Epithelial cell of proximal tubule (primary cell): ENCODE measurements around the gene FHIT. TPM values are rescaled to one million over a fixed set of nuclear protein-coding genes. Genes with fewer than 3 reads are reported as not detected.
"Not testable (repeated sequence)": the region's sequence is repeated elsewhere in the genome, so short reads cannot be mapped to it uniquely, and the experiment has no call there.

ENCODE experiments used
- DNase-seq: peaks from one replicate; pipeline ENCODE4 v3.0.0-alpha.2; 2011; ENCODE audit warnings: low read depth
- H3K4me3 ChIP-seq: 2 replicates; pipeline ENCODE4 v1.5.1; 2011; ENCODE audit warnings: low read depth, mild to moderate bottlenecking, low read length
- CTCF ChIP-seq: conservative IDR thresholded peaks from 2 replicates; pipeline ENCODE4 v1.5.1; 2012; ENCODE audit warnings: low read depth, mild to moderate bottlenecking, low read length
- total RNA-seq: library from RNA; depleted of rRNA; stranded (reverse); fragments of >200 nt; gene quantifications from 2 replicates; pipeline ENCODE4 v1.2.3, GENCODE V29; 2015

The FHIT gene
- total RNA-seq, 1 donor from 2014 or later: 3.7 TPM

- TF ChIP-seq CTCF: no peak
- no peak for DNase-seq
- H3K4me3 ChIP-seq: no peak overlapping the region
Observed at GRCh38 chr3:59946401-59946800, 1304.9 kb downstream of the FHIT start.

GRCh38 chr3:59940718-59941117, 1310.5 kb downstream of the FHIT start:
- H3K4me3 ChIP-seq: no peak overlapping the region
- no peak for DNase-seq
- TF ChIP-seq CTCF: no peak

GRCh38 chr3:59939826-59940426, 1311.3 kb downstream of the FHIT start:
- no peak for DNase-seq
- no peak overlapping the region for H3K4me3 ChIP-seq
- TF ChIP-seq CTCF: no peak

GRCh38 chr3:59938828-59939227, 1312.4 kb downstream of the FHIT start:
- no peak for TF ChIP-seq CTCF
- no peak for DNase-seq
- no peak overlapping the region for H3K4me3 ChIP-seq

- no peak for DNase-seq
- no peak overlapping the region for H3K4me3 ChIP-seq
- TF ChIP-seq CTCF: no peak
Observed at GRCh38 chr3:59937201-59937600, 1314.1 kb downstream of the FHIT start.

- no peak for TF ChIP-seq CTCF
- no peak for DNase-seq
- no peak overlapping the region for H3K4me3 ChIP-seq
Observed at GRCh38 chr3:59936472-59936871, 1314.8 kb downstream of the FHIT start.

- no peak for TF ChIP-seq CTCF
- no peak overlapping the region for H3K4me3 ChIP-seq
- no peak for DNase-seq
Observed at GRCh38 chr3:59935025-59935424, 1316.2 kb downstream of the FHIT start.

GRCh38 chr3:59934560-59934959, 1316.7 kb downstream of the FHIT start:
- not testable (repeated sequence) for H3K4me3 ChIP-seq, DNase-seq
